ENCODE results near the gene ISLR.

DNA sequence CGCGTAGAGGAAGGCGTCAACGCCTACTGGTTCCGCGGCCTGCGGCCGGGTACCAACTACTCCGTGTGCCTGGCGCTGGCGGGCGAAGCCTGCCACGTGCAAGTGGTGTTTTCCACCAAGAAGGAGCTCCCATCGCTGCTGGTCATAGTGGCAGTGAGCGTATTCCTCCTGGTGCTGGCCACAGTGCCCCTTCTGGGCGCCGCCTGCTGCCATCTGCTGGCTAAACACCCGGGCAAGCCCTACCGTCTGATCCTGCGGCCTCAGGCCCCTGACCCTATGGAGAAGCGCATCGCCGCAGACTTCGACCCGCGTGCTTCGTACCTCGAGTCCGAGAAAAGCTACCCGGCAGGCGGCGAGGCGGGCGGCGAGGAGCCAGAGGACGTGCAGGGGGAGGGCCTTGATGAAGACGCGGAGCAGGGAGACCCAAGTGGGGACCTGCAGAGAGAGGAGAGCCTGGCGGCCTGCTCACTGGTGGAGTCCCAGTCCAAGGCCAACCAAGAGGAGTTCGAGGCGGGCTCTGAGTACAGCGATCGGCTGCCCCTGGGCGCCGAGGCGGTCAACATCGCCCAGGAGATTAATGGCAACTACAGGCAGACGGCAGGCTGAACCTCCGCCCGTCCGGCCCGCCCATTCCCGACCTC, 39.0 kb upstream of the ISLR start:
- TF ChIP-seq, protein P1, sequence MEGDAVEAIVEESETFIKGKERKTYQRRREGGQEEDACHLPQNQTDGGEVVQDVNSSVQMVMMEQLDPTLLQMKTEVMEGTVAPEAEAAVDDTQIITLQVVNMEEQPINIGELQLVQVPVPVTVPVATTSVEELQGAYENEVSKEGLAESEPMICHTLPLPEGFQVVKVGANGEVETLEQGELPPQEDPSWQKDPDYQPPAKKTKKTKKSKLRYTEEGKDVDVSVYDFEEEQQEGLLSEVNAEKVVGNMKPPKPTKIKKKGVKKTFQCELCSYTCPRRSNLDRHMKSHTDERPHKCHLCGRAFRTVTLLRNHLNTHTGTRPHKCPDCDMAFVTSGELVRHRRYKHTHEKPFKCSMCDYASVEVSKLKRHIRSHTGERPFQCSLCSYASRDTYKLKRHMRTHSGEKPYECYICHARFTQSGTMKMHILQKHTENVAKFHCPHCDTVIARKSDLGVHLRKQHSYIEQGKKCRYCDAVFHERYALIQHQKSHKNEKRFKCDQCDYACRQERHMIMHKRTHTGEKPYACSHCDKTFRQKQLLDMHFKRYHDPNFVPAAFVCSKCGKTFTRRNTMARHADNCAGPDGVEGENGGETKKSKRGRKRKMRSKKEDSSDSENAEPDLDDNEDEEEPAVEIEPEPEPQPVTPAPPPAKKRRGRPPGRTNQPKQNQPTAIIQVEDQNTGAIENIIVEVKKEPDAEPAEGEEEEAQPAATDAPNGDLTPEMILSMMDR (IDR thresholded peaks at IDR 0.05) = peak; percentile 19 to 59 (median 42)
- TF ChIP-seq POLR2A (IDR thresholded peaks at IDR 0.05) = no peak

All from body of pancreas (tissue), 4 donors.